HG03103 (cell line): ENCODE results near the gene RBPJ.

Experiments used
- ATAC-seq: cut with Tn5 transposase; IDR thresholded peaks from one replicate; pipeline ENCODE4 v1.9.1; 2021; ENCODE audit warnings: low read depth; ENCODE audit not compliant: unreplicated experiment

The RBPJ gene

DNA sequence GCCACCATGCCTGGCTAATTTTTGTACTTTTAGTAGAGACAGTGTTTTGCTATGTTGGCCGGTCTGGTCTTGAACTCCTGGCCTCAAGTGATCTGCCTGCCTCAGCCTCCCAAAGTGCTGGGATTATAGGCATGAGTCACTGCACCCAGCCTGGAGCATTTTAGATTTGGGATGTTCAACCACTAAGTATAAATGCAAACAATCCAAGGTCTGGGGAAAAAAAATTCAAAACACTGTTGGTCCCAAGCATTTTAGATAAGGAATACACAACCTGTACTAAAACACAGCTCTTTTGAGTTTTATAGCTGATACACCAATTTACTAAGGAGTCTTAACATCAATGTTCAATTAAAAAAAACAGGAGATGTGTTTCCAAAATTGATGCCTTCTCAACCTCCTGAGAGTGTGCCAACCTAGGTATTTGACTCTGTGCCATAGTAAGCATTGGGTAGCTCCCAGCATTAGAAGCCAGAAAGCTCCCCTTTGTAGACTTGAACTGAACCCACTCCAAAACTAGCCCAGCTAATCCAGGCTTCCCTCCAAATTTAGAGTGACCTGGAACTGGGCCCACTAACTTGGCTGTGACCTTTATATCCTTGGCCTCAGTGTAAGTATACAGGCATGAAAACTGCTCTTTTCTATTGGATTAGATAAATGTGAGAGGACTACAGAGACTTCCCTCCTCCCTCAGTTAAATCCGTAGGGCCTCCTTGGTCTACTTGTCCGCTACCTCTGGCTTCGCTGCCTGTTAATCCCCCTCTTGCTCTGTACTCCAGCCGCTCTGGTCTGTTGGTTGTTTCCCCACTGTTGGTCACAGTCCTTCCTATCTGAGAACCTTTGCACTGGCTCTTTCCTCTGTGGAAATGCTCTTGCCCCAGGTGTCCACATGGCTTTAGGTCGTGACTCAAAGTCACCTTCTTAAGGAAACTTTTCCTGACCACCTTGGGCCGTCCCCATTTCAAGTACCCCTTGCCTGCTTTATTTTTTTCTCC is 91.9 kb downstream of the RBPJ start:
- ATAC-seq: no peak

DNA sequence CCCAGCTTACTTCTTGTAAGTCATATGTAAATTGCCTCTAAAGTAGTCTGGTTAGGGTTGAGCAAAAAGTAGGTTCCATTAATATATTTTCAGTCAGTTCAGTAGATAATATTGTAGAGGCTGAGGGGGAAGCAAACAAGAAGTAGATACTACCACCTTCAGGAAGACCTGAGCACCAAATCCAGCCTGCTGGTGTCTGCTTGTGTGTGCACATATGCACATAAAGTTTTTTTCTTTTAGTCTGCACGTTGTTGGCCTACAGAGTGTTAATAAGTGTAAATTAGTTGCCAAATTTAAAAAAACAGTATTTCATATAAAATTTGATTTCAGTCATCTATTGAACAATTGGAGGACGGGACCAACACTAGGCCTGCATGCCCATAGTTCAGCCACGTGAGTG is 92.8 kb downstream of the RBPJ start:
- no peak for ATAC-seq

- ATAC-seq: no peak
Measured at GRCh38 chr4:26418107-26418506, 97.3 kb downstream of the RBPJ start.

DNA sequence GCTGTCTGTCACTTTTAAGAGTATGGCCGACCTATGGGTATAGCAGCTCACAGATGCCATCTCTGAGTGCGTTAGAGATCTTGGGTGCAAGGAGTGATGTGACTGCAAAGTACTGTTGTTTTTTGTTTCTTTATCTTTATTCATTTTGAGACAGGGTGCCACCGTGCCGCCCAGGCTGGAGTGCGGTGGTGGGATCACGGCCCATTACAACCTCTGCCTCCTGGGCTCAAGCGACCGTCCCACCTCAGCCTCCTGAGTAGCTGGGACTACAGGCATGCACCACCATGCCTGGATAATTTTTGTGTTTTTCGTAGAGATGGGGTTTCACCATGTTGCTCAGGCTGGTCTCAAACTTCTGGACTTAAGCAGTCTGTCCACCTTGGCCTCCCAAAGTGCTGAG is 98.0 kb downstream of the RBPJ start:
- no peak for ATAC-seq

- no peak for ATAC-seq
Measured at GRCh38 chr4:26420438-26420837, 99.6 kb downstream of the RBPJ start.

DNA sequence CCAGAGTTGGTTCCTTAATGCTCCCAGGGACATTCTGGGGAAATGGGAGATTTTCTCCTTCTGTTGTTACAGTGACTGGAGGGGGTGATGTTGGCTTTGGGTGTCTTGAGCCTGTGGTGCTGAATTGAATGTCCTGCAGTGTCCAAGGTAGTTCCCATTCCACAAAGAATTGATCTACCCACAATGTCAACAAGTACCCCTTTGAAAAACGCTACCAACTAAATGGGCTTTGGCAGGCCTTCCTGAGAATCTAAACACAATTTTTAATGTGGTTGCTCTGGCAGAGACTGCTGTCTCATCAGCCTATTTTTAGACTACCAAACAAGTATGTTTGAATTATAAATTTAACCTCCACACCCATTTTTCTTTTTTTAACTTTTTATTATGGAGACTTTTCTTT is 100.1 kb downstream of the RBPJ start:
- no peak for ATAC-seq

- no peak for ATAC-seq
Measured at GRCh38 chr4:26424153-26424552, 103.3 kb downstream of the RBPJ start.

GRCh38 chr4:26424838-26425237 is 104.0 kb downstream of the RBPJ start:
- ATAC-seq: no peak

DNA sequence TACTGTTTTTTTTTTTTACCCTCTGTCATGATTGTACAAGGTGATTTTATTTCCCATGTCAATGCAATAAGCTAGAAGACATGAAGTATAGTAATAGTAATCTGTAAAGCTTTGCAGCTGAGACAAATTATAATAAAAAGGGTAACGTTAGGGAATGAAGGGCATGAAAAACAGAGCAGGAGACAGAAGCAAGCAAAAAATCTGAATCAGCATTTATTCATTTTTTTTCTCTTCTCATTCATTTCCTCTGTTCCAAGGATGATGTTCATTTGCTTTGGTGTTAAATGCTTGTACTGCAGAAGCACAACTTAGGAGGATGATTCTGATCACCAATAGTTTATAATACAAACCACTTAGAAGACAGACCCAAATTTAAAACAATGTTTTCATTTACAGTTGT is 105.1 kb downstream of the RBPJ start:
- no peak for ATAC-seq

GRCh38 chr4:26426892-26427291 is 106.1 kb downstream of the RBPJ start:
- no peak for ATAC-seq

DNA sequence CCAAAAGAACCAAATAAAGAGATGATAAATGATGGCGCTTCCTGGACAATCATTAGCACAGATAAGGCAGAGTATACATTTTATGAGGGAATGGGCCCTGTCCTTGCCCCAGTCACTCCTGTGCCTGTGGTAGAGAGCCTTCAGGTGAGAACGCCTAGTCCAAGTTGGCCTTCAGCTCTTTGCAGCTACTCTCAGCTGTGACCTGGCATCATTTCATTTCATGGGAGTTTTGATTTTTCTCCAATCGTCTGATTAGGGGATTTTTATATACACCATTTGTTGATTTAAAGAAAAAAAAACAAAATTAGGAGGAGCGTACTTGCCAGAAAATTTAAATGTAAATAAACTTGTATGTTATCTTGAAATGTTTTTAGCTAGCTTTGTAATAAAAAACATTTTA is 109.1 kb downstream of the RBPJ start:
- ATAC-seq: no peak

GRCh38 chr4:26431461-26432180 is 110.8 kb downstream of the RBPJ start:
- ATAC-seq: no peak

DNA sequence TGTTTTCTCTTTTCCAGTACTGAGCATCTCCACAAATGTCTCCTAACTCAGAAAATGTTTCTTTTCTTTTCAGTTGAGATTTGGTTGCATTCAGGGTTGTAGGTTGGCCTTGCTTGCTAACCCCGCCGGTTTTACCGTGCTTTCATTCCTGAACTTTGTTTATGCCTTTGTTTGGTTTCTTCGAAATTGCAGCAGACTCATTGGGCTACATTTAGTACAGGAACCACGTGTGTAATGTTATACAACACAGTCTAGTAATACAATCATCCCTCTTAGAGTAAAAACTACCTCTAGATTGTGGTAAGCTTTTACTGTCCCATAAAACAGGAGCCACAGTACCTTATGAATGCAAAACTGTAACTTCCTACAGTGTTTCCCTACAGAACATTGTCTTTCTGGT is 111.6 kb downstream of the RBPJ start:
- ATAC-seq: no peak

- no peak for ATAC-seq
Measured at GRCh38 chr4:26433556-26433955, 112.7 kb downstream of the RBPJ start.

- ATAC-seq: no peak
Measured at GRCh38 chr4:26434030-26434639, 113.3 kb downstream of the RBPJ start.

- no peak for ATAC-seq
Measured at GRCh38 chr4:26441102-26441501, 120.3 kb downstream of the RBPJ start.

DNA sequence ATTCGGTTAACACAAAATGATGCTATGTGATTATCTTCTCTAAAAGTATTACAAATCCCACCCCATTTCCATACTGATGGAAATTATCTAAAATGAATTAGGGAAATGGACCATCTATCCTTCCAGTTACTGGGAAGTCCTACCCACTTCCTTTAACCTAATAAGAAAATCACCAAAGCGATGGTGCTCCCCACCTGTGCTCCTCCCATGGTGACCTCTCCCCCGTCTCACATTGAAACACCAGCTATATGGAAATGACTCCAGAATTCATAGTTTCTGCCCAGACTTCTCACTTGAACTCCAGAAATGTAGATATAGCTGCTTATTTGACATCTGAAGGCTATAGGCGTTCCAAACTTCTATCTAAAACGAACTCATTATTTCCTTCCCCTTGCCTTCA is 121.0 kb downstream of the RBPJ start:
- ATAC-seq: no peak

DNA sequence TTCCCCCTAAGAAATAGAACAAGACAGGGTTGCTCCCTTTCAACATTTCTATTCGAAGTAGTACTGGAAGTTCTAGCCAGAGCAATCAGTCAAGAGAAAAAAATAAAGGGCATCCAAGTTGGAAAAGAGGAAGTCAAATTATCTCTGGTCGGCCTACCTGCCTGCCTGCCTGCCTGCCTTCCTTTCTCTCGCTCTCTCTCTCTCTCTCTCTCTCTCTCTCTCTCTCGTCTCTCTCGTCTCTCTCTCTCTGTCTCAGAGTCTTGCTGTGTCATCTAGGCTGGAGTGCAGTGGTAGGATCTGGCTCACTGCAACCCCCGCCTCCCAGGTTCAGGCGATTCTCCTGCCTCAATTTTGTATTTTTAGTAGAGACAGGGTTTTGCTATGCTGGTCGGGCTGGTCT is 126.6 kb downstream of the RBPJ start:
- ATAC-seq: no peak

GRCh38 chr4:26450418-26450817 is 129.6 kb downstream of the RBPJ start:
- ATAC-seq: no peak

- no peak for ATAC-seq
Measured at GRCh38 chr4:26451597-26451996, 130.8 kb downstream of the RBPJ start.
